CD4-positive, alpha-beta T cell treated with Interleukin-17A for 1 hour (primary cell): ENCODE measurements around the gene ROCK2.

Experiments used
- DNase-seq: peaks from one replicate; pipeline ENCODE4 v3.0.0-alpha.2; 2020

ROCK2 gene

GRCh38 chr2:11142987-11143386, 201.4 kb downstream of the ROCK2 start:
- no peak for DNase-seq

- DNase-seq: no peak
Observed at GRCh38 chr2:11142330-11142729, 202.1 kb downstream of the ROCK2 start.

GRCh38 chr2:11141319-11141718, 203.1 kb downstream of the ROCK2 start:
- DNase-seq: no peak

GRCh38 chr2:11140492-11140891, 203.9 kb downstream of the ROCK2 start:
- DNase-seq: no peak

- DNase-seq: no peak
Observed at GRCh38 chr2:11134349-11134748, 210.1 kb downstream of the ROCK2 start.

- no peak for DNase-seq
Observed at GRCh38 chr2:11133936-11134320, 210.5 kb downstream of the ROCK2 start.

- no peak for DNase-seq
Observed at GRCh38 chr2:11133238-11133935, 211.0 kb downstream of the ROCK2 start.

GRCh38 chr2:11132036-11132671, 212.3 kb downstream of the ROCK2 start:
- DNase-seq: no peak

GRCh38 chr2:11131166-11131920, 213.1 kb downstream of the ROCK2 start:
- DNase-seq: no peak
